GM19463 (cell line): ENCODE results near the gene EXOSC2.
A peak's percentile ranks its signal among the peaks of the same experiment; 100 is the strongest.

ENCODE experiments used
- ATAC-seq: cut with Tn5 transposase; IDR thresholded peaks from one replicate; pipeline ENCODE4 v1.9.1; 2021; ENCODE audit warnings: mild to moderate bottlenecking, moderate library complexity; ENCODE audit not compliant: unreplicated experiment

Gene EXOSC2

DNA sequence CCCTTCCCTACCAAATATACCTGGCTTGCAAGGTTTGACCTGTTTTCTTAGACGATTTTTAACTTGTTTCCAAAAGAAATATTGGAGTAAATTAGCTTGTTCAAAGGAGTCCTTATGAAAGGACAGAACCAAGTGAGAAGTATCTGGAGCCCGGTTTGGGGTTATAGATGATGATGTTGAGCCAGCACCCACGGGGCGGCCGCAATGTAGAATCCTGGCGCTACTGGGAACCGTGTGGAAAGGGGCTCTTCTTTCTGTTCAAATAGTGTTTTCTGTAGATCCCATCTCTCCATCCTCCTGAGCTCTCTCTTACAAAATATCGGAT, 517 bp upstream of the EXOSC2 start:
- ATAC-seq: no peak

- no peak for ATAC-seq
These were observed 625 bp downstream of the EXOSC2 start for GRCh38 chr9:130694205-130694604.

GRCh38 chr9:130696139-130696650, 2.6 kb downstream of the EXOSC2 start:
- ATAC-seq: no peak

- no peak for ATAC-seq
These were observed 3.4 kb downstream of the EXOSC2 start for GRCh38 chr9:130696996-130697395.

- ATAC-seq: no peak
These were observed 4.9 kb downstream of the EXOSC2 start for GRCh38 chr9:130698514-130698913.

DNA sequence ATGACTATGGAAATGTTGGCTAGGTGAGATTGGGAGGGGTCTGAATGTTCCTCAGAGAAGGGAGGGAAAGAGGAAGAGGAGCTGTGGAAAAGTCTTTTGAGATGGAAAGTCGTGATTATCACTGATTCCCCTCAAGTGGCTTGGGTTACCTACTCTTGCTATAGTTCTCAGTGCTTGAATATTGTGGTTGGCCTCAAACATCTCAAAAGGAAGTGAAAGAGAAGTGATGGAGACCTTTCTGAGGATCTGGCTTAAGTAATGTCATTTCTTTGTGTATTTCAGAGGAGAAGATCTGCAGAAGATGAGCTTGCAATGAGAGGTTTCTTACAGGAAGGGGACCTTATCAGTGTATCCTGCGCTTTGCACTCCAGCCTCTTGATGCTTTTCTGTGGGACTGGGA, 5.5 kb downstream of the EXOSC2 start:
- ATAC-seq: no peak

DNA sequence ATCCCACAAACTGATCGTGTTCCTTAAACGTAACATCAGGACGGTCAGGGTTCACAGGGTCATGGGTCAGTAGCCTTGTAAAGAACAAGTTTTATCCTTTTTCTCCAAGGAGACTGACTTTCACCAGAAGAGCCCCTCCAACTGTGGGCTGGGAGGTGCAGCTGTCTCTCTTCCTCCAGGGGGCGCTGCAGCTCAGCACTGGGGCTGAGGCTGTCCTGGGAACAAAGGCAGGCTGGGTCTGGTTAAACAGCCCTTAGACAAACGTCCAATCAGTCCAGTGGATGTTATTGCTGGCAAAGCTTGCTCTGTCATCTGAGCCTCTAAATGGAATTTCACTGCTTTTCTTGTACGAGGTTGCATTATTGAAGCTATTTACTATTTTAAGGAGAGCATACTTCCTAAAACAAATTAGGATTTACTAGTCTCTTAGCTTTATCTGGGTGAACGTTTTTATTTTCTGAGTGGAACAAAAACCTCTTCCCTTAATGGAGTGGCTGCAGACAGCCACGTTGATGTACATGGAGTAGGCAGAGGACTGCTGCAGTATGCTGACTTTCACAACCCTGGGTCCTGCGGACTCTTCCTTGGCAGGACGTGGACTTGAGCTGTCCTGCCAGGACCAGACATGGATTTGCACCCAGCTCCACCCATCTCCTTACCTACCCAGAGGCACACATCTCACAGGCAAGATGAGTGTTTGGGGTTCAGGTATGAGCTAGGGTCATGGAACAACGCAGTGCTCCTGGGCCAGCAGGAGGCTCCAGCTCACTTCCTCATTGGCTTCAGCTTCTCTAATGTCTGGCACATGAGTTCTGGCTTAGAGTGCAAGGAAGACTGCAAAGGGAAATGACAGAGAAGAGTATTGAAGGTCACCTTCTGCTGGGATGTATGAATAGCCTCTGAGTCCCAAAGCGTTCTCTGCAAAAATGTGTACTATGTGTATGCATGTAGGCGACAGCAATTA, 7.8 kb downstream of the EXOSC2 start:
- no peak for ATAC-seq

DNA sequence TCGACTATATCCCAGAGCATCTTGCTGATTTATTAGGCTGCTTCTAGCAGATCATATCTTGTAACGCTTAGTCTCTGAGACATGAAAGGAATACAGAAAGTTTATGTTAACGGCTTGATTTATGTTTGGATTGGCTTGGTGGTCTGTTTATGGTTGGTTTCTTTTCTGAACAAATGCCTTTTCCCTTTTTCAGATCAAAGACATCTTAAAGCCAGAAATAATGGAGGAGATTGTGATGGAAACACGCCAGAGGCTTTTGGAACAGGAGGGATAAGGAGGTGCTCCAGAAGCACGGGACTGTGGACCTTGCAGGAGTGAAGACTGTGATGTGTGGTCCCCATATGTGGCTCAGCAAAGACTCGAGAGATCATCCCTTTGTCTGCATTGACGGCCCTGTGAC, 9.9 kb downstream of the EXOSC2 start:
- no peak for ATAC-seq

- no peak for ATAC-seq
These were observed 13.8 kb downstream of the EXOSC2 start for GRCh38 chr9:130707225-130707976.

GRCh38 chr9:130710822-130711352, 17.3 kb downstream of the EXOSC2 start:
- ATAC-seq: no peak

DNA sequence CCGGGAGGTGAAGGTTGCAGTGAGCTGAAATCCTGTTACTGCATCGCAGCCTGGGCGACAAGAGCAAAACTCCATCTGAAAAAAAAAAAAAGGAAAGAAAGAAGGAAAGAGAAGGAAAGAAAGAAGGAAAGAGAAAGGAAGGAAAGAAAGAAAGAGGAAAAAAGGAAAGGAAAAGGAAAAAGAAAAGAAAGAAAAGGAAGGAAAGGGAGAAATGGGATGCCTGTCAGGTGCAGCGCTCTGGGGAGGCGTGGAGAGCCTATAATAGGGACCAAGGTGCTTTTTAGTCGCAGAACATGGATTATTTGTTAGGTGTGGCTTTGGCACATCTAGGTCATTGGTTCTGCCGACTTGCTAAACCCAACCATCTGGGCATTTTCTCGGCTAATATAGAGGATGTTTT, 17.9 kb downstream of the EXOSC2 start:
- ATAC-seq: no peak

- peak; percentile 93 for ATAC-seq
These were observed 19.1 kb downstream of the EXOSC2 start for GRCh38 chr9:130712564-130713285.

- no peak for ATAC-seq
These were observed 19.8 kb downstream of the EXOSC2 start for GRCh38 chr9:130713286-130713960.

- no peak for ATAC-seq
These were observed 21.1 kb downstream of the EXOSC2 start for GRCh38 chr9:130714586-130715110.

- no peak for ATAC-seq
These were observed 21.7 kb downstream of the EXOSC2 start for GRCh38 chr9:130715270-130715669.

DNA sequence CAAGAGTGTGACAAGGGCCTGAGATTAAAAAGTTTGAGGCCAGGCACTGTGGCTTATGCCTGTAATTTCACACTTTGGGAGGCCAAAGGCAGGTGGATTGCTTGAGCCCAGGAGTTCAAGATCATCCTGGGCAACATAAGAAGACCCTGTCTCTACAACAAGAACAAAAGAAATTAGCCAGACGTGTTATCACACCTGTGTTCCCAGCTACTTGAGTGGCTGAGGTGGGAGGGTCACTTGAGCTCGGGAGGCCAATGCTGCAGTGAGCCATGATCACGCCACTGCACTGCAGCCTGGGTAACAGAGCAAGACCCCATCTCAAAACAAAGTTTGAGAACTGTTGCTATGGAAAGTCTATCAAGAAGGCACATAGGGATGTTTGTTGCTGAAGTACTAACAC, 25.0 kb downstream of the EXOSC2 start:
- ATAC-seq: no peak

DNA sequence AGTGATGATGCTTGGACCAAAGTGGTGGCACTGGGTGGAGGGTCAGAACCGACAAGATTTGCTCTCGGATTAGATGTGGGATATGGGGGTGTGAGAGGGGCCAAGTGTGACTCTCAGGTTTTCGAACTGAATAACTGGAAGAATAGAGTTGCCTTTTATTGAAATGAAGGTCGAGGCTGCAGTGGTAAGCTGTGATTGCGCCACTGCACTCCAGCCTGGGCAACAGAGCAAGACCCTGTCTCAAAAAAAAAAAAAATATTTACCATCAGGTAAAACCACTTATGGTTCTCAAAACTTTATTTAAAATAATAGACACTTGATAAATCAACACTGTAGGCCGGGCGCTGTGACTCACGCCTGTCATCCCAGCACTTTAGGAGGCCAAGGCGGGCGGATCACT, 27.2 kb downstream of the EXOSC2 start:
- no peak for ATAC-seq

DNA sequence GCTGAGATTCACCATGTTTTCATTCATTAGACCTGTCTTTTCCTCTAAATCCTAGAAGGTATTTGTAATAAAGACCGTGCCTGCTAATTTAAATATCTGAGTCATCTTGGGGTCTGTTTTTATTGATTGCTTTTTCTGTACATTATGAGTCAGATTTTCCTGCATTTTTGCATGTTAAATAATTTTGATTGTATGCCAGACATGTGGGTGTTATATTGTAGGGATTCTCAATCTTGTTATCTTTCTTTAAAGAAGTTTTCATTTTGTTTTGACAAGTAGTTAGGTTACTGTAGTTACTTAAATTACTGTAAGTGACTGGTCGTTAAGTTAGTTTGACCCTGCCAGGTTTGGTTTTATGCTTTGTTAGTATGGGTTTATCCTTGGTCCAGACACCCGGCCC, 35.1 kb downstream of the EXOSC2 start:
- ATAC-seq: no peak

DNA sequence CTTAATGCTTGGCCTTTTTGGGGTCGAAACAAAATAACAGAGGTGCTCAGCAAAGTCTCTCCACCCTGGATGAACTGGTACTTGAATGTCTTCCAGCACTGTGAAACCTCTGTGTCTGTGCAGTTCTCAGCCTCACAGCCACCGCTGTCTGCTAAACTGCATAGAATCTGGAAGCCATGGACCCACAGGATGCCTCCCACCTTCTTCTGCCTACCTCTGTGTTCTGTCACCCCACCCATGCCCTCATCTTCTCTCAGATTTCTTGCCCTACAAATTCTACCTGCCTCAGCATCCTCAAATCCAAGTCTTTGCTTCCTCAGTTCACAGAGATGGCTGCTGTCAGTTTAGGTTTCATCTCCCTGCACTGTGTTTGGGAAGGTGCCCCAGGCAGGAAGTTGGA, 35.6 kb downstream of the EXOSC2 start:
- no peak for ATAC-seq

- ATAC-seq: no peak
These were observed 37.8 kb downstream of the EXOSC2 start for GRCh38 chr9:130731355-130731754.
